ENCODE data around the gene DUXB. TPM values are rescaled to one million over a fixed set of nuclear protein-coding genes. Genes with fewer than 3 reads are reported as not detected.

Gene DUXB
- not detected for total RNA-seq
- not detected for polyA plus RNA-seq

GRCh38 chr16:75701361-75701760 is at the start of gene DUXB:
DUXB (minus strand) TSS chr16:75701461; CDS start chr16:75701418, 43 bp downstream.
- no peak for ATAC-seq (ENCODE audit: low read depth in 2 of 2)
- no peaks in the 10 kb centered on the region for H3K27me3 Mint-ChIP-seq
- H3K4me1 ChIP-seq (ENCODE audit: control insufficient read depth, insufficient read depth, low read length, poor library complexity, severe bottlenecking), result no peaks in the 10 kb centered on the region
- no peak within 1 kb of the TSS for H3K4me3 ChIP-seq (ENCODE audit: low read depth, low read length)
- no peaks in the 10 kb centered on the region for H3K36me3 Mint-ChIP-seq
- H3K36me3 ChIP-seq (ENCODE audit: control insufficient read depth, insufficient read depth, low read length), result no peaks in the 10 kb centered on the region
- H3K27ac Mint-ChIP-seq, result no peak within 1 kb of the TSS
- H3K4me1 Mint-ChIP-seq, result no peaks in the 10 kb centered on the region
- H3K9me3 Mint-ChIP-seq, result peaks cover 0 to 5% (median 0%) of the 10 kb centered on the region in 7 donors
- DNase-seq, result no peak
- no peaks in the 10 kb centered on the region for H3K9me3 ChIP-seq (ENCODE audit: control insufficient read depth in 2 of 2, low read length in 2 of 2)
- H3K27me3 ChIP-seq (ENCODE audit: control insufficient read depth, insufficient read depth, low read length), result no peaks in the 10 kb centered on the region
- H3K4me3 Mint-ChIP-seq, result no peak within 1 kb of the TSS
- H3K27ac ChIP-seq (ENCODE audit: insufficient read depth, low read length, poor library complexity, severe bottlenecking), result no peak within 1 kb of the TSS

DNA sequence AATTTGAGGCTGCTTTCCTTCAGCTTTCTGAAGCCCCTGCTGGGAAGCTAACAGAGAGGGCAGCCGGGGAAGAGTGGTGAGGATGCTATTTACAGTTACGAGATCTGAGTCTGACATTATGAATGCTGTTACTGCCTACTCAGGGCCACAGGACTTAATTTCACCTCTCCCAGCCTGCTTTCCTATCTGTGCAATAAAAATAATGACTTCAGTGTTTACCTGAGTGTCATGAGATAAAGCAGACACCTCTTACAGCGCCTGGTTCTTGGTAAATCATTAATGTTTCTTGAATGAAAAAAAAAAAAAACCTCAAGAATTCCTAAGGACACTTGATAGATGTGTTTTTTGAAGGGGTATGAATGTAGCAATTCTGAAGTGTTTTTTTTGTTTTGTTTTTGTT is 49.3 kb upstream of the DUXB start:
- Mint-ChIP-seq H3K4me3 (no peak overlapping the region), H3K27ac (no peak overlapping the region), H3K27me3 (peaks cover 17% of the 10 kb centered on the region), H3K9me3 (peaks cover 0 to 2% (median 0%) of the 10 kb centered on the region in 7 donors), H3K4me1 (no peaks in the 10 kb centered on the region), H3K36me3 (no peaks in the 10 kb centered on the region)
- Histone ChIP-seq H3K27ac (ENCODE audit: insufficient read depth, low read length, poor library complexity, severe bottlenecking) (no peak overlapping the region), H3K4me3 (ENCODE audit: low read depth, low read length) (no peak overlapping the region), H3K36me3 (ENCODE audit: control insufficient read depth, insufficient read depth, low read length) (no peaks in the 10 kb centered on the region), H3K27me3 (ENCODE audit: control insufficient read depth, insufficient read depth, low read length) (peaks cover 5% of the 10 kb centered on the region), H3K9me3 (ENCODE audit: control insufficient read depth in 2 of 2, low read length in 2 of 2) (no peaks in the 10 kb centered on the region), H3K4me1 (ENCODE audit: control insufficient read depth, insufficient read depth, low read length, poor library complexity, severe bottlenecking) (no peaks in the 10 kb centered on the region)
- ATAC-seq (ENCODE audit: low read depth in 2 of 2) (no peak), DNase-seq (no peak)

DNA sequence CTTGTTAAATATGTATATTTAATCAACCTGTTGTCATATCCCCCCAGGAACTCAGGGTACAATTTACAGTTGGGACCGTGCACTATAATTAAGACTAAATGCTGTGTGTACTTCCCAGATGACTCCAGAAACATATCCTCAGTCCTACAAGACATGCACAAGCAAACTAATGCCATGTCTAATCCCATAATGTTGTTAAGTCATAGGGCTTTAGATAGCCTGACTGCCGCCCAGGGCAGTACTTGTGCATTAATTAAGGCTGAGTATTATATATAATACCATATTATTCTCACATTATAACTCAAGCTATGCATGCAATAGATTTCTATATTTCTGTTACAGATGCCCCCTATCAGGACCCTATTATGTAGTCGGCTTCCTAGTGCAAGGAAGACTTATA is 45.1 kb upstream of the DUXB start:
- ATAC-seq (ENCODE audit: low read depth in 2 of 2) (no peak), DNase-seq (no peak)
- Mint-ChIP-seq H3K4me3 (no peak overlapping the region), H3K27ac (no peak overlapping the region), H3K27me3 (peaks cover 18% of the 10 kb centered on the region), H3K9me3 (peaks cover 2 to 13% (median 4%) of the 10 kb centered on the region in 7 donors), H3K36me3 (no peaks in the 10 kb centered on the region), H3K4me1 (no peaks in the 10 kb centered on the region)
- Histone ChIP-seq H3K27ac (ENCODE audit: insufficient read depth, low read length, poor library complexity, severe bottlenecking) (no peak overlapping the region), H3K36me3 (ENCODE audit: control insufficient read depth, insufficient read depth, low read length) (no peaks in the 10 kb centered on the region), H3K27me3 (ENCODE audit: control insufficient read depth, insufficient read depth, low read length) (peaks cover 9% of the 10 kb centered on the region), H3K4me1 (ENCODE audit: control insufficient read depth, insufficient read depth, low read length, poor library complexity, severe bottlenecking) (no peaks in the 10 kb centered on the region), H3K4me3 (ENCODE audit: low read depth, low read length) (no peak overlapping the region), H3K9me3 (ENCODE audit: control insufficient read depth in 2 of 2, low read length in 2 of 2) (peaks cover 10 to 14% of the 10 kb centered on the region in 2 experiments)

DNA sequence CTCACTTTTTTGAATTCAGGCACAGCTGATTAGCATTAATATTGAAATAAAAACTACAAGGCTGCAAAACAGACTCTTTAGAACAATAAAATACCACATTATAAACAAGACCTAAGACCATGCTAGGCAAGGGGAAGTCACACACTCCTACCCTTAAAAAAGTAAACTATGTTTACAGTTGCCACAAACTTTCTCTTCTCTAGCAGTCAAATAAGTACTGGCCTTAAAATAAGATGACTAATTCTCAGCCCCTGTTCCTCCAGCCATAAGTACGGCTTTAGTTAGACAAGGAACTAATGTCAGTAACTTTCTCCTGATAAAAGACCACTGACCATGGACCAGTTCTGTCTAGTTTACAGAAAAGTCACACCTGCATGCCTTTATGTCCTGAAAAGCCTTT is 44.6 kb upstream of the DUXB start:
- DNase-seq, result no peak
- no peaks in the 10 kb centered on the region for H3K4me1 ChIP-seq (ENCODE audit: control insufficient read depth, insufficient read depth, low read length, poor library complexity, severe bottlenecking)
- peaks cover 10 to 14% of the 10 kb centered on the region in 2 experiments for H3K9me3 ChIP-seq (ENCODE audit: control insufficient read depth in 2 of 2, low read length in 2 of 2)
- no peak overlapping the region for H3K27ac ChIP-seq (ENCODE audit: insufficient read depth, low read length, poor library complexity, severe bottlenecking)
- no peaks in the 10 kb centered on the region for H3K36me3 Mint-ChIP-seq
- H3K27me3 ChIP-seq (ENCODE audit: control insufficient read depth, insufficient read depth, low read length), result peaks cover 9% of the 10 kb centered on the region
- H3K9me3 Mint-ChIP-seq, result peaks cover 2 to 13% (median 4%) of the 10 kb centered on the region in 7 donors
- no peaks in the 10 kb centered on the region for H3K36me3 ChIP-seq (ENCODE audit: control insufficient read depth, insufficient read depth, low read length)
- peaks cover 18% of the 10 kb centered on the region for H3K27me3 Mint-ChIP-seq
- H3K4me1 Mint-ChIP-seq, result no peaks in the 10 kb centered on the region
- no peak overlapping the region for H3K27ac Mint-ChIP-seq
- no peak for ATAC-seq (ENCODE audit: low read depth in 2 of 2)
- no peak overlapping the region for H3K4me3 ChIP-seq (ENCODE audit: low read depth, low read length)
- no peak overlapping the region for H3K4me3 Mint-ChIP-seq

DNA sequence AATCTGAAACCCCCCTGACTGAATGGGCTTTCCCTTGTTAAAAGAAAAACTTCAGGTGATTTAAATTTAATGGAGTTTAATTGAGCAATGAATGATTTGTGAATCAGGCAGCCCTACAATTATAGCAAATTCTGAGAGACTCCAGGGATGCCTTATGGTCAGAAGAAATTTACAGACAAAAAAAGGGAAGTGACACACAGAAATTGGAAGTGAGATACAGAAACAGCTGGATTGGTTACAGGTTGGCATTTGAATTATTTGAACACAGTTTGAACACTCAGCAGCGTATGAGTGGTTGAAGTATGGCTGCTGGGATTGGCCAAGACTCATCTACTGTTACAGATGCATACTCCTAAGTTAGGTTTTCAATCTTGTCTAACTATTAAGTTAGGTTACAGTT is 44.0 kb upstream of the DUXB start:
- Histone ChIP-seq H3K9me3 (ENCODE audit: control insufficient read depth in 2 of 2, low read length in 2 of 2) (peaks cover 10 to 14% of the 10 kb centered on the region in 2 experiments), H3K4me3 (ENCODE audit: low read depth, low read length) (no peak overlapping the region), H3K4me1 (ENCODE audit: control insufficient read depth, insufficient read depth, low read length, poor library complexity, severe bottlenecking) (no peaks in the 10 kb centered on the region), H3K27ac (ENCODE audit: insufficient read depth, low read length, poor library complexity, severe bottlenecking) (no peak overlapping the region), H3K36me3 (ENCODE audit: control insufficient read depth, insufficient read depth, low read length) (no peaks in the 10 kb centered on the region), H3K27me3 (ENCODE audit: control insufficient read depth, insufficient read depth, low read length) (peaks cover 7% of the 10 kb centered on the region)
- no peak overlapping the region for H3K4me3 Mint-ChIP-seq
- DNase-seq (no peak), ATAC-seq (ENCODE audit: low read depth in 2 of 2) (no peak)
- H3K27me3 Mint-ChIP-seq, result peaks cover 18% of the 10 kb centered on the region
- H3K9me3 Mint-ChIP-seq, result peaks cover 2 to 13% (median 4%) of the 10 kb centered on the region in 7 donors
- no peaks in the 10 kb centered on the region for H3K36me3 Mint-ChIP-seq
- H3K27ac Mint-ChIP-seq, result no peak overlapping the region
- H3K4me1 Mint-ChIP-seq, result no peaks in the 10 kb centered on the region

- Histone ChIP-seq H3K36me3 (ENCODE audit: control insufficient read depth, insufficient read depth, low read length) (no peaks in the 10 kb centered on the region), H3K27ac (ENCODE audit: insufficient read depth, low read length, poor library complexity, severe bottlenecking) (no peak overlapping the region), H3K9me3 (ENCODE audit: control insufficient read depth in 2 of 2, low read length in 2 of 2) (peaks cover 10 to 14% of the 10 kb centered on the region in 2 experiments), H3K27me3 (ENCODE audit: control insufficient read depth, insufficient read depth, low read length) (peaks cover 7% of the 10 kb centered on the region), H3K4me3 (ENCODE audit: low read depth, low read length) (no peak overlapping the region), H3K4me1 (ENCODE audit: control insufficient read depth, insufficient read depth, low read length, poor library complexity, severe bottlenecking) (no peaks in the 10 kb centered on the region)
- DNase-seq (no peak), ATAC-seq (ENCODE audit: low read depth in 2 of 2) (no peak)
- Mint-ChIP-seq H3K4me3 (no peak overlapping the region), H3K27ac (no peak overlapping the region), H3K27me3 (peaks cover 18% of the 10 kb centered on the region), H3K9me3 (peaks cover 2 to 13% (median 5%) of the 10 kb centered on the region in 7 donors), H3K4me1 (no peaks in the 10 kb centered on the region), H3K36me3 (no peaks in the 10 kb centered on the region)
Measured at GRCh38 chr16:75742424-75743047, 41.3 kb upstream of the DUXB start.

DNA sequence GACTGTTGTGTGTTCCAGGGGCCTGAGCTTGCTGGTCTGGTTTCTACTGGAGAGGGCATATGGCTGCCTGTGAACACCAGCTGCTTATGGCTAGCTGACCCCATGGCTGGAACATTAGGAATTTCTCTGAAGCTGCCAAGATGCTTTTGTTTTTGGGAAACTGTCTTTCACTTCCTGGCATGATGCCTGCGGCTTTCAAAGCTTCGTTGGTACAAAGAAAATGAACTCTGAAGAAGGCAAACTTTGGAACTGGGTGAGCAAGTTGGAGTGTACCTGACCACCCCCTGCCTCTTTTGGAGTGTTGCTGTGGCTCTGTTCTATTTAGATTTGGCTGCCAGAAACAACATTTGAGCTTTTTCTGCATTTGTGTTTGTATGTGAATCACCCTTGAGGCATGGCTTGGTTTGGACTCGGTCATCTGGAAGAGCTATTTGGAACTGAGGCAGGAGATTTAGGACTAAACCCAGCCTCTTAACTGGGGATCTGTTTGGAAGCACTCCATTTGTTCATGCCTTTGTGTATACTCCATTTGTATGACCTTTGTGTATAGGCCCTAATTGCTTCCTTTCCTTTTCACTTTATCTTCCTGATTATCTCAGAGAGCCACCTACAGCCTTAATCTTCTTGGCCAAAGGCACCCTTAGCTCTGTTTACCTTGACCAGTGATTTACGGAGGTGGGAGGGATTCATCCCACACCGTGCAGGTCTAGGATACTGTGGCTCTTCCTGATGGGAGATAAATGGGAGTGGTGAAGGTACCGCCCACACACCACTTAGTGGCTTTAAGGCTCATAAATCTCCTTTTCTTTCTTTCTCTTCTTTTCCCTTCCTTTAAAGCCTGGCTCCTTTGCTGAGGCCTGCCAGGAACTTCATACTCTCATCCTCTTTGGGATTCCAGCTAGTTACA is 32.3 kb upstream of the DUXB start:
- H3K4me1 Mint-ChIP-seq, result no peaks in the 10 kb centered on the region
- no peaks in the 10 kb centered on the region for H3K36me3 Mint-ChIP-seq
- Histone ChIP-seq H3K4me3 (ENCODE audit: low read depth, low read length) (no peak overlapping the region), H3K4me1 (ENCODE audit: control insufficient read depth, insufficient read depth, low read length, poor library complexity, severe bottlenecking) (no peaks in the 10 kb centered on the region), H3K27ac (ENCODE audit: insufficient read depth, low read length, poor library complexity, severe bottlenecking) (no peak overlapping the region), H3K9me3 (ENCODE audit: control insufficient read depth in 2 of 2, low read length in 2 of 2) (no peaks in the 10 kb centered on the region), H3K27me3 (ENCODE audit: control insufficient read depth, insufficient read depth, low read length) (no peaks in the 10 kb centered on the region), H3K36me3 (ENCODE audit: control insufficient read depth, insufficient read depth, low read length) (no peaks in the 10 kb centered on the region)
- H3K9me3 Mint-ChIP-seq, result peaks cover 0 to 2% (median 0%) of the 10 kb centered on the region in 7 donors
- H3K4me3 Mint-ChIP-seq, result no peak overlapping the region
- ATAC-seq (ENCODE audit: low read depth in 2 of 2), result no peak
- no peaks in the 10 kb centered on the region for H3K27me3 Mint-ChIP-seq
- no peak overlapping the region for H3K27ac Mint-ChIP-seq
- no peak for DNase-seq
